Stromal cell of bone marrow (primary cell): Measurements from ENCODE around the gene GALM.
"Not testable (repeated sequence)": the region's sequence is repeated elsewhere in the genome, so short reads cannot be mapped to it uniquely, and the experiment has no call there.

ENCODE experiments used
- DNase-seq: peaks from one replicate; pipeline ENCODE4 v3.0.0-alpha.2; 2012; ENCODE audit warnings: low read depth

Gene GALM

DNA sequence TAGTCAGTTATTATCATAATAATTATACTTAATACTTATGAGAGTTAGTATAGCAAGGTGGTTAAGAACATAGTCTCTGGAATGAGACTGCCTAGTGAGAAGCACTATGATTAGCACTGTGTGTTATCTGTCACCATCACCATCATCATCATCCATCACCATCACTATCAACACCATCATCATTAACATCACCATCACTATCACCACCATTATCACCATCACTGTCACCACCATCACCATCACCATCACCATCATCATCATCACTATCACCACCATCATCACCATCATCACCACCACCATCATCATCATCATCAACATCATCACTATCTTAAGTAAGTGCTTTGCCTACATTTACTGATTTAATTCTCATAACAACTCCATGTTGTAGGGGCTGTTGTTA is 45.6 kb downstream of the GALM start:
- no peak for DNase-seq

DNA sequence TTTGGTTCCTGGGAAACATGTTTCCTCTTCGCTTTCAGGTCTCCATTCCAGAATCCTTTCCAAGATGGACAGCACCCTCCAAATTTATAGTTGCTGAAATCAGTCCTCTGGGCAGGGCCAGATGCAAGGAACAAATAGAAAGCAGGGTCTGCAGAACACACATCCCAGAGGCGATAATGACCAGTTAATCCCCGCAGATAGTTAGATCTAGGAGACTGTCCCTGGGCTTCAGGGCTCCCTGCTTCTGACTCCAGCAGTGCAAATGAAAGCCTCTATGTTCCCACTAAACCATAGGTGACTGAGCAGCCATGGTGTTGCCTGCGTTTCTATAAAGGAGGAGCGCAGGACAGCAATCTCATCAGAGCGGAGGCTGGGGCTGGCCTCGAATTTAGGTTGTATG is 46.5 kb downstream of the GALM start:
- DNase-seq = no peak

DNA sequence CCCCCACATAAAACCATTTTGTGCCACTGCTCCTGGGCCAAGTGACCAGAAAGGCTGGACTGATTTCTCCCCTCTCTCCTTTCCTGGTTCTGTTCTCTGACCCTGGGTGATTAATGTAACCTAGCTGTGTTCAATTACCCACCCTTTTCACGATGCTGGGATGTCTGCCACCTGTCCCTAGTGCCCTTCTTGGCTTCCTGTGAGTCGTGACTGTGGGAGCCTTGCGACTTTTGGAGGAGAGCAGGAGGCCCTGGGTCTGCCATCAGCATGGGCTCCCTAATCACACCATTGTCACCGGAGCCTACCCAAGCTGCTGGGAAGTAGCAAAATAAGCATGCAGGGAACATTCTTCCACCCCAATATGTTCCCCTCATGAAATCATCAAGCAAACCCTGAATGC is 47.0 kb downstream of the GALM start:
- no peak for DNase-seq

GRCh38 chr2:38713338-38713737 is 47.4 kb downstream of the GALM start:
- DNase-seq = no peak

GRCh38 chr2:38714941-38715340 is 49.0 kb downstream of the GALM start:
- not testable (repeated sequence) for DNase-seq

- DNase-seq = peak; percentile 49
Measured at GRCh38 chr2:38716185-38716584, 50.3 kb downstream of the GALM start.

DNA sequence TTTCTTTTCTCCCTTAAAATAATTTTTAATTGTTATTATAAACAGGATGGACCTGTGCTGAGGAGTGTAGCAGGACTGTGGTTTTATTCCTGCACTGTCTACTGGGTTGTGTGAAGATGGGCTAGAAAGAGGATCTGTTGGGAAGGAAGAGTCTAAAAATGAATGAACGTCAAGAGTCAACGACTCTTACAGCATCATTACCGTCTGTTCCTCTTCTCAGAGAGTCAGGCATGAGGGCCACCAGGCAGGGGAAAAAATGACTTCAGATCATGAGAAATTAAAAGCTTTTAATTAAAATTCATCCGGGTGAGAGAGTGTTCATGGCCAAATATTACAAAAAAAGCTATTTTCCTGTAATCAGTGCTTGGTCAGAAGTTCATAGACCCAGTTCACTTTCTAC is 52.7 kb downstream of the GALM start:
- no peak for DNase-seq

GRCh38 chr2:38719706-38720105 is 53.8 kb downstream of the GALM start:
- DNase-seq = no peak

DNA sequence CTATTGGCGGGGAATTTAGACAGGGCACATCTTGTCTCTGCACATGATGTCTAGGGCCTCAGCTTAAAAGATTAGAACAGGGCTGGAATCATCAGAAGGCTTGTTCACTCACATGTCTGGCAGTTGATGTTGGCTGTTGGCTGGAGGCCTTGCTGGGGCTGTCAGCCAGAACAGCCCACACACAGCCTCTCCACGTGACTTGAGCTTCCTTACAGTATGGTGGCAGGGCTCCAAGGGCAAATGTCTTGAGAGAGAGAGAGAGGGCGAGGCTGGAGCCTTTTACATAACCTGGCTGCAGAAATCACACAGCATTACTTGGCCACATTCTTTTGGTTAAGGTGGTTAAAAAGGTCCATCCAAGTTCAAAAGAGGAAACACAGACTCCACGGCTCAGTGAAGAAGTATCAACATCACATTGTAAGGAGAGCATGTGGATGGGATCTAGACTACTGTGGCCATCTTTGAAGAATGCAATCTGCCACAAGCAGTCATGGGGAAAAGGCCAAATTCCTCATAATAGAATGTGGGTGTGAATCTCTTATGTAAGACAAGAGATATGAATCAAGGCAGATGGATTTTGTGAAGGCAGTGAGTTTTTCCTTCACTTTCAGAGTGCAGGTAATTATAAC is 54.8 kb downstream of the GALM start:
- DNase-seq = peak; percentile 91

DNA sequence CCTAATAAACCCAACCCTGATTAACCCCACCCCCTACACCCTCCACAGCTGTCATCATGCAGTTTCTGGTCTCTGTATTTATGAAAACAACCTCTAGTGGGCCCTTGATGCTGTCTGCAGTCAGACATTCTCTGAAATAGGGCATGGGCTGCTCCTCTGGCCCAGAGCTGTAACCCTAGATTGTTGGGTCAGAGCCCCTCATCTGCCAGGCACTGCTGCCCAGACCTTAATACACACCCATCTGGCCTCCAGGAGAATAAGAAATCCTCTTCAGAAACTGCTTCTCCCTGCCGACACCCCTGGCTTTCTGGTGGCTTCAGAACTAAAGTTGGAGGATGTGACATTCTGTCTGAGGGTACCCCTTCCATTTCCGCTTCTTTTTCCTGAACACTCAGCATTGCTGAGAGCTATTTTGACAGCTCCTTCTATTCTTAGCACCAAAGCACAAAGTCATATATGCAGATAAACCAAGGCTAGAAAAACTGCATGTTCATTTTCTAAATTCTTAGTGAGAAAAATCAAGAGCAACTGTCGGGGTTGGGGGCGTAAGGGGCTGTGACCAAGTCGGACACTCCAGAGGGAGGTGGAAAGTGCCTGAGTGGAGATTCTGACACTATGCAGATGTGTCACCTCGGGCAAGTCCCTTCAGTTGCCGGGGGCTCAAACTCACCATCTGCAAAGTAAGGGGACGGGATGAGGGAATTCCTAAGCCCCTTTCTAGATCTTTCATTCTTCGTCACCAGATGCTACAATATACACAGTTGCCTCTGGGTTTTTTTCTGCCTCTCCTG is 56.6 kb downstream of the GALM start:
- DNase-seq = no peak

- no peak for DNase-seq
Measured at GRCh38 chr2:38723173-38723572, 57.3 kb downstream of the GALM start.

GRCh38 chr2:38727661-38728060 is 61.7 kb downstream of the GALM start:
- DNase-seq = no peak

DNA sequence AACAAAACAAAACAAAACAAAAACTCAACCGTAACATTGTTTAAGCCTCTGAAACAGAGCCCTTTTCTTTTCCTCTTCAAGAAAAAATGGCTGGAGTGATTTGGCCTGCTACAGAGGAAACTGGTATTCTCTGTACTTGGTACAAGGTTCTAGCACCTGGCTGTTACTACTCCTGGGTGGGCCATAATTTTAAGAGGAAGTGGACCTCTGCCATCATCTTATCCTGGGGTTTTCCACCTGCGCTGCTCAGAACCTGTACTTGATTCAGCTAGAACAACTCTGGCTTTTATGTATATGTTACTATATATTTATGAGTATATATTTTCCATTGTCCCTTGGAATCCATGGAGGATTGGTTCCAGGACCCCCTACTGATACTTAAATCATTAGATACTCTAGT is 62.8 kb downstream of the GALM start:
- no peak for DNase-seq

DNA sequence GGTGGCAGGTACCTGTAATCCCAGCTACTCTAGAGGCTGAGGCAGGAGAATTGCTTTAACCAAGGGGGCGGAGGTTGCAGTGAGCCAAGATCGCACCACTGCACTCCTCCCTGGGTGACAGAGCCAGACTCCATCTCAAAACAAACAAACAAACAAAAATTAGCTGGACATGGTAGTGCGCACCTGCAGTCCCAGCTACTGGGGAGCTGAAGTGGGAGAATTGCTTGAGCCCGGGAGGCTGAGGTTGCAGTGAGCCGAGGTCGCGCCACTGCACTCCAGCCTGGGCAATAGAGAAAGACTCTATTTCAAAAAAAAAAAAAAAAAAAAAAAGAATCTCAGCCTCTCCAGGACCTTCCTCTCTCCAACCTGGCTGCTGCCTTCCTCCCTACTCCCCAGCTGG is 65.2 kb downstream of the GALM start:
- no peak for DNase-seq

- DNase-seq = no peak
Measured at GRCh38 chr2:38731684-38732221, 65.8 kb downstream of the GALM start.

DNA sequence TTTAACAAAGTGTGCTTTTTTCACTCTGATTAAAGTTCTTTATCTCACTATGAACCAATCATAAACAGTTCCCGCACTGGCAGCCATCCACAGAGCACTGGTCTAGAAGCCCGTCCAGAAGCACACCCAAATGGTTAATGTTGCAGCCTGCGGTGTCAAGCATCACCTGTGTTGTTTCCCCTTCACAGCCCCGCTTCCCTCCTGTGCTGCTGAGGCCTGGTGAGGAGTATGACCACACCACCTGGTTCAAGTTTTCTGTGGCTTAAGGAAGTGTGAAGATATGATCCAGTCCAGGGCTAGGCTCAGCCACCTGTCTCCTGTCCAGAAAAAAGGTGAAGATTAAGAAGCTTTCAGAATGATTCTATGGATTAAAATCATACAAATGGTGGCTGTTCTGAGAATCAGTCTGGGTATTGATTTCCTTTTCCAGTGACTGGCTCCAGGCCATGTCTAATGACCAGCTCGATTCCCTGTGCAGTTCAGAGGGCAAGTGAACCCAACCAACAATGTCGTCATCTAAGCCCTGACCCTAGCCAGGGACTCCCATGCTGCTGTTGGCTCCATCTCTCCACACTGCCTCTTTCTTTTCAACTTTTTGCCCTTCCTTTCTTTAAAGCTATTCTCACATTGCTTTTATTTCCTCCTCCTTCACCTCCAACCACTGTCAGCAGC is 67.5 kb downstream of the GALM start:
- DNase-seq = no peak

DNA sequence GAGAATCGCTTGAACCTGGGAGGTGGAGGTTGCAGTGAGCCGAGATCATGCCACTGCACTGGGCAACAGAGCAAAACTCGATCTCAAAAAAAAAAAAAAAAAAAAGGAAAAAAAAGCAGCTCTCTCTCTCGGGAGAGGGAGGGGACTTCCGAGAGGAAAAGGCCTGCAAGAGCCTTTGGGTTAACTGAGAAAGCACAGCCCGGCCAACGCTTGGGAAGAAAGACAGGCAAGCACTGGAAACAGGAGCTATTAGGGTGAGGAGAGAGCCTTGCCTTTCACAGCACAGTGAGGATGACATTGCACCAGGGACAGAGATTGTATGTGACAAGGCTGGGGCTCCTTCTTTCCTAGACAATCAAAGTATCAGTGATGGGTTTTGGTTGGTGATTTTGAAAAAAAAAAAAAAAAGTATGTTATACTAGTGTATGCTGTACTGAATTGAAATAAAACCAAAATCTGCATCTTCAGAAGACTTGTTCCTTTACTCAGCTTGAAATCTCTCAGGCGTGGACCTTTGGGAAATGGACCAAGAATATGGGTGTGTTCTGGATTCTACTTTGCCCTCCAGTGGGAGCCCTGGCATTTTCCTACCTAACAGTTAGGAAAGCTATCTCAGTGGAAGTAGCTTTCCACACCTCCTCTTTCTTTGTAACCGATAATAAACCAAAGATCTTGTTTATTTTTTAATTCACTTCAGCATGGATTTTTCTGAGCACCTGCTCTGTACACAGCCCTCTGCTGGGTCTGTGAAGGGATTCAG is 68.6 kb downstream of the GALM start:
- DNase-seq = no peak

GRCh38 chr2:38735999-38736320 is 70.0 kb downstream of the GALM start:
- no peak for DNase-seq

- not testable (repeated sequence) for DNase-seq
Measured at GRCh38 chr2:38737000-38737698, 71.2 kb downstream of the GALM start.

- no peak for DNase-seq
Measured at GRCh38 chr2:38737925-38738324, 72.0 kb downstream of the GALM start.

- DNase-seq = no peak
Measured at GRCh38 chr2:38739524-38739923, 73.6 kb downstream of the GALM start.
